ENCODE data around the gene EIF4G3. TPM values are rescaled to one million over a fixed set of nuclear protein-coding genes. Genes with fewer than 3 reads are reported as not detected.

EIF4G3 gene
- total and polyA plus RNA-seq, 2 donors (not counting 3 experiments of a cell fraction or from before 2014, with no cell fraction given), result 40.7 to 78.5 TPM

DNA sequence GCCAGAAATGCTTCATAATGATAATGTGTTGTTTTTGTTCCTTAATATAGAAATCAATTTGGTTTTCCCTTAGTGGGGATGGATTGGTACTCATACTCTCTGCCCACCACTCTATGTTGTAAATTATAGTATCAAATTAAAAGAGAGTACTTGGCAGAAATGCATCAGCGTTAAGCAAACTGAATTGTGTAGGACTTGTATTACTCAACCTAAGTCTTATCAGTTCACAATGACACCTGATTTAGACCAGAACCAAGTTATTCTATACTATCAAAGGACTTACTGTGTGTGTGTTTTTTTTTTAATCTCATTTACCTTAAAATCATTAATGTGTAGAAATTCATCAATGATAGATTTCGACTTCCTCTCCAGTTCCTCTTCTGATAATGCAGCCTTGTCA lies 327.6 kb downstream of the EIF4G3 start:
- FAIRE-seq (no peak), DNase-seq (ENCODE audit: low read depth, low spot score) (no peak)
- POLR2A ChIA-PET, result no interaction called here
- H2AFZ ChIP-seq (ENCODE audit: low read depth, low read length), result no peak overlapping the region
- no peak overlapping the region for H3K9ac ChIP-seq (replicated peaks; ENCODE audit: extremely low read depth, insufficient read depth, low read length)
- intact Hi-C loops (cut with micrococcal nuclease), result no loop called here
- CTCF ChIA-PET, result interaction anchor here (0.6 to 2.0 kb wide), 6 partner anchors 8 to 346 kb away, joined by 3 to 11 read pairs (median 3); no protein-coding TSS in a partner anchor
- no peaks in the 10 kb centered on the region for H3K79me2 ChIP-seq (ENCODE audit: control insufficient read depth, insufficient read depth, low read length)
- no peak overlapping the region for H3K4me3 ChIP-seq (replicated peaks in 1 of 3; ENCODE audit: insufficient read depth in 1 of 3, low read depth in 1 of 3, low read length in 3 of 3)
- no peaks in the 10 kb centered on the region for H3K9me1 ChIP-seq (replicated peaks; ENCODE audit: control insufficient read depth, extremely low read depth, insufficient read depth, low read length)
- no peaks in the 10 kb centered on the region for H4K20me1 ChIP-seq (replicated peaks; ENCODE audit: control insufficient read depth, extremely low read depth, insufficient read depth, low read length)
- BruUV-seq (replicated peaks), result no TSS peak
- H3K9me3 ChIP-seq (replicated peaks; ENCODE audit: control insufficient read depth, insufficient read depth, low read length), result no peaks in the 10 kb centered on the region
- H3K4me1 ChIP-seq (ENCODE audit: control insufficient read depth, extremely low read depth, insufficient read depth, low read length), result peaks cover 18% of the 10 kb centered on the region
- TF ChIP-seq, protein P1, sequence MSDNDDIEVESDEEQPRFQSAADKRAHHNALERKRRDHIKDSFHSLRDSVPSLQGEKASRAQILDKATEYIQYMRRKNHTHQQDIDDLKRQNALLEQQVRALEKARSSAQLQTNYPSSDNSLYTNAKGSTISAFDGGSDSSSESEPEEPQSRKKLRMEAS (IDR thresholded peaks at IDR 0.05; ENCODE audit: insufficient read depth, insufficient read length), result no peak
- TF ChIP-seq CTCF (IDR thresholded peaks at IDR 0.05; ENCODE audit: extremely low read depth in 1 of 2, insufficient read depth in 1 of 2, low read depth in 1 of 2, low read length in 2 of 2), result no peak
- TF ChIP-seq POLR2AphosphoS5 (IDR thresholded peaks at IDR 0.05; ENCODE audit: insufficient read depth, low read depth, low read length), result no peak
- TF ChIP-seq JUN (IDR thresholded peaks at IDR 0.05; ENCODE audit: borderline replicate concordance, insufficient read depth, insufficient read length, low read depth), result no peak
- TF ChIP-seq EZH2 (IDR thresholded peaks at IDR 0.05; ENCODE audit: borderline replicate concordance, low read depth, low read length, severe bottlenecking), result no peak
- no peak for TF ChIP-seq FOS (IDR thresholded peaks at IDR 0.05; ENCODE audit: borderline replicate concordance, insufficient read depth, low read length)
- no peak for TF ChIP-seq POLR2A (IDR thresholded peaks at IDR 0.05; ENCODE audit: low read depth, low read length)
- no peak for TF ChIP-seq MYC (IDR thresholded peaks at IDR 0.05; ENCODE audit: low read depth, low read length)
- dilution Hi-C loops (cut with MboI; ENCODE audit: extremely low pct_ligation_motif_present, low sequenced_read_pairs), result no loop called here
- no peak overlapping the region for H3K27ac ChIP-seq (ENCODE audit: insufficient read depth, low read depth, low read length)
- peaks cover 3 to 10% of the 10 kb centered on the region in 2 experiments for H3K36me3 ChIP-seq (ENCODE audit: control insufficient read depth in 2 of 2, extremely low read depth in 1 of 2, insufficient read depth in 2 of 2, low read length in 2 of 2)
- H3K4me2 ChIP-seq (ENCODE audit: insufficient read depth, low read length), result no peak overlapping the region
- H3K27me3 ChIP-seq (ENCODE audit: control insufficient read depth in 2 of 2, insufficient read depth in 2 of 2, low read length in 2 of 2), result no peaks in the 10 kb centered on the region

Measured in endothelial cell of umbilical vein (primary cell).